ENCODE measurements around the gene GIMAP4.
"Not testable (repeated sequence)": the region's sequence is repeated elsewhere in the genome, so short reads cannot be mapped to it uniquely, and the experiment has no call there.

GIMAP4 gene

DNA sequence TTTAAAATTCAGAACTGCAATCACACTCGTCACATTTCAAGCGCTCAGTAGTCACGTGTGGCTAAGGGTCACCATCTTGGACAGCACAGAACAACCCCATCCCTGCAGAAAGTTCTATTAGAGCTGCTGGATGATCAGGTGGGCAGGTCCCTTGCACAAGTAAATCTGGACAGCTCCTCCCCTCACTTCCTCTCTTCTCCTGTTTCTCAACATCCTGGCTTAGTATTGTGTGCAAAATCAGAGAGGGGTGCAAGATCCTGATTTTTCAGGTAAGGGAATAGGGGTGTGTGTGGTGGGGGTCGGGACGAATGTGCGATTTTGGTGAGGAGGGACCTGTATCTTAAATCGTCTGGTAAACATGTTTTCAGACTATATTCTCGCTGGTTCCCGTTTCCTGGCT is at the start of gene GIMAP4:
Gene GIMAP4 (plus strand): TSS at position 222 of the 400 bp plus-strand sequence. CDS start 2,512 bp downstream, outside the sequence.
- DNase-seq = no peak

DNA sequence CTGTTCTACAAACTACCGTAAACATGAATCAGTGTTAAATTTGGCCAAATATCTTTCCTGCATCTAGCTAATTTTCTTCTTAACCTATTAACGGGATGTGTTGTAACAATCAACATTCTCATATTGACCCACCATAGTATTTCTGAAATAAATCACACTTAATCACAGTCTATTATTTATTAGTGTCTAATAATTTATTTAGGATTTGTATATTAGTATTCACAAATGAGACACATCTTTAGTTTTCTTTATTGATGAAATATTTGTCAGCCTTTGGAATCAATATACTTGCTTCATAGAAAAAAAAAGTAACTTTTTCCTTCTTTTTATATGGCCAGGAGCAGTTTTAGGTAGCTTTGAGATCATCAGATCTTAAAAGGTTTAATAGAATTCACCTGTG is 47.9 kb upstream of the GIMAP4 start:
- no peak for DNase-seq

DNA sequence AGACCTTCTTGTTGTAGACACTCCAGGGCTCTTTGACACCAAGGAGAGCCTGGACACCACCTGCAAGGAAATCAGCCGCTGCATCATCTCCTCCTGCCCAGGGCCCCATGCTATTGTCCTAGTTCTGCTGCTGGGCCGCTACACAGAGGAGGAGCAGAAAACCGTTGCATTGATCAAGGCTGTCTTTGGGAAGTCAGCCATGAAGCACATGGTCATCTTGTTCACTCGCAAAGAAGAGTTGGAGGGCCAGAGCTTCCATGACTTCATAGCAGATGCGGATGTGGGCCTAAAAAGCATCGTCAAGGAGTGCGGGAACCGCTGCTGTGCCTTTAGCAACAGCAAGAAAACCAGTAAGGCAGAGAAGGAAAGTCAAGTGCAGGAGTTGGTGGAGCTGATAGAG is 47.0 kb upstream of the GIMAP4 start:
- no peak for DNase-seq

DNA sequence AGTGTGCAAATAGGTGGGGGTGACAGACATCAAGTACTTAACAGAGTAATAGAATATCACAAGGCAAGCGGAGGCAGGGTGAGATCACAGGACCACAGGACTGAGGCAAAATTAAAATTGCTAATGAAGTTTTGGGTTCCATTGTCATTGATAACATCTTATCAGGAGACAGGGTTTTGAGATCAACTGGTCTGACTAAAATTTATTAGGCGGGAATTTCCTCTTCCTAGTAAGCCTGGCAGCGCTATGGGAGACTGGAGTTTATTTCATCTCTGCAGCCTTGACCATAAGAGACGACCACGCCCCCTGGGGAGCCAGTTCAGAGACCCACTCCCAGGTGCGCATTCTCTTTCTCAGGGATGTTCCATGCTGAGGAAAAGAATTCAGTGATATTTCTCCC is 44.3 kb upstream of the GIMAP4 start:
- DNase-seq = not testable (repeated sequence)

DNA sequence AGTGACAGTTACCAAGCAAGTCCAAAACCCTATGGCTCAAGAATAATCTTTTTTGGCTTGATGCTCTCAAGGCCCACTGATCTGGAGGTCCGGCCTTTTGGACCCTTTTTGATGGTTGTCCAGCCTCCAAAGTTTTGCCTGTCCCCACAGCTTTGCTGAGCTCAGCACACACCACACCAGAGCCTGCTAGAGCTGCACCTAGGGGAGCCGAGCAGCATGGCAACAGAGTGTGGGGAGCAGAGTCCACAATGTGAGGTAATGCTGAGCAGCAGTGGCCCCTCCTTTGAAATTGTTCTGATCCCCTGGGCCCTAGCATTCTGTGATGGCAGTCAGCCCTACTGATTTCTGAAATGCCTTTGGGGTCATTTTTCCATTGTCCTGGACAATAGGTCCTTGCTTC is 43.2 kb upstream of the GIMAP4 start:
- no peak for DNase-seq

DNA sequence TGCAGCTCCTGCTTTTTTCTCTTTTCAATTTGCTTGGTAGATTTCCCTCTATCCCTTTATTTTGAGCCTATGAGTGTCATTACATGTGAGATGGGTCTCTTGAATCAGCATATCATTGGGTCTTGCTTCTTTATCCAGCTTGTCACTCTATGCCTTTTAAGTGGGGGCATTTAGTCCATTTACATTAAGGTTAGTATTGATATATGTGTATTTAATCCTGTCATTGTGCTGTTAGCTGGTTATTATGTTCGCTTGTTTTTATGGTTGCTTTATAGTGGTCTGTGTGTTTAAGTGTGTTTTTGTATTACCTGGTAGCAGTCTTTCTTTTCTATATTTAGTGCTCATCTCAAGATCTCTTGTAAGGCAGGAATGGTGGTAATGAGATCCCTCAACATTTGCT is 35.5 kb upstream of the GIMAP4 start:
- DNase-seq = no peak

DNA sequence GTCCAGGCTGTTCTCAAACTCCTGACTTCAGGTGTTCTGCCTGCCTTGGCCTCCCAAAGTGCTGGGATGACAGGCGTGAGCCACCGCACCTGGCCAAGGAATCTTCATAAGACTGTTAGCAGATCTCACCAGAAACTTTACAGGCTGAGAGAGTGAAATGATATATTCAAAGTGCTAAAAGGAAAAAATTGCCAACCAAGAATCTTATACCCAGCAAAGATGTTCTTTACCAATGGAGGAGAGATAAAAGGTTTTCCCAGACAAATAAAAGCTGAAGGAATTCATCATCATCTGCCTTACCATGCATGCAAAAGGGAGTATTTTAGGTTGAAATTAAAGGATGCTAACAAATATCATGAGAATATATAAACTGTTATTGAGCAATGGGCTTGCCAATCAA is 28.9 kb upstream of the GIMAP4 start:
- no peak for DNase-seq

DNA sequence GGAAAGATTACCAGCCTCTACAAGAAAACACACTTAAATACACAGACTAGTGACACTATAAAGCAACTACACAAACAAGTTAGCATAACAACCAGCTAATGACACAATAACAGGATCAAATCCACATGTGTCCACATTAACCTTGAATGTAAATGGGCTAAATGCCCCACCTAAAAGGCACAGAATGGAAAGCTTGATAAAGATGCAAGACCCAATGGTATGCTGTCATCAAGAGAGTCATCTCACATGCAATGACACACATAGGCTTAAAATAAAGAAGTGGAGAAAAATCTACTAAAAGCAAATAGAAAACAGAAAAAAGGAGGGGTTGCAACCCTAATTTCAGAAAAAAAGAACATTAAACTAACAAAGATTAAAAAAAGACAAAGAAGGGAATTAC is 14.0 kb upstream of the GIMAP4 start:
- DNase-seq = no peak

DNA sequence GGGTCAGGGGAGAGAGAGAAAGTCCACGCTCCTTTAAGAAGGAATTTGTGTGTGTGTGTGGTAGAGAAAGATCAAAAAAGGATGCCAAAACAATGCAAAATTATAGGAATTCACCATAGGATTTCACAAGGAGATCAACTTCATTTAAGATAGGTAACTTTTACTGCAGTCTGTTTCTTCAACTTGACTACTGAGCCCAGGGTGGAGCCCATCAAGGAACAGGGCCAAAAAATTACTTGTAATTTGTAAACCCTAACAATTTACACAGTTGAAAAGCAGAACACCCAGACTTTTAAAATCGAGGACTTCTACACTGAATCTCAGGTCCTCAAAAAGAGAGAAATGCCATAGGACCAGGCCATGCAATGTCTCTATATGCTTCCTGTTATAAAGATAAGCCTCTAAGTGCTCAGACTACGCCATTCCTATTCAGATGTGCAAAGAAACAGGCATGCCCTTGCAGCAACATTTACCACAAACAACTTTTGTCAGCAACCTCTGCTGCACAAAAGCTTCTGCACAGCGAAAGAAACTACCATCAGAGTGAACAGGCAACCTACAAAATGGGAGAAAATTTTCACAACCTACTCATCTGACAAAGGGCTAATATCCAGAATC is 10.6 kb upstream of the GIMAP4 start:
- DNase-seq = no peak

DNA sequence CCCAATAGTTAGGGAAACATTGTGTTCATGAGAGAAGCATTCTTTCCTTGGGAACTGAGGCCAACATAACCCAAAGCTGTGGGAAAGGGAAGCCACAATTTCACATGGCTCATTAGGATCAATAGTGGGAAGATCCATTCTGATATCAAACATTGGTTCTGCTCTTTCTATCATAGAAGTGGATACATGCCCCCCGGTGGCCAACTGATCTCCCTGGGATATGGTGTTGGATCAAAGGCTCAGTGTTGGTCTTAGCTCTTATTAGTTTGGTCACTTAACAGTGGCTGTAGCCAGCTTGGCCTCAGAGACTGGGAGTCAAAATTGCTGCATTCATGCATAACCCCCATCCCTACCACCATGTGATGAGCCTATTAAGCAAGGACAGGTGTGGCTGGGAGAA is 6.7 kb upstream of the GIMAP4 start:
- no peak for DNase-seq

DNA sequence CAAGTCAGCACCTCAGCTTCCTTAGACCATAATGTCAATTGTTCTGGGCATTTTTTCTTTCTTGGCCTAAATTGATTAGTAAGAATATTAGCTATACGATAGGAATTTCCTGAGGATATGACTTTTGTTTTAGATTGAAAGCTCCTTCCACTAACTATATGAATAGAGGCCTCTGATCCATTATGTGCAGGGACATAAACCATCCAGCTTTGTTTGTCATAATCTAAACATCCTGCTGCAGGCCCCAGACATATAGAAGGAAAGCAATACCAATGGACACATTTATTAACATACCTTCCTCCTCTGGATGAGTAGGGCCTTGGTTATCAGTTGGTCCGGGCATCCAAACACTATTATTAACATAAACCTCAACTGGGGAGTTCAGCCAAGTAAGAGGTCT is 4.3 kb upstream of the GIMAP4 start:
- DNase-seq = no peak

DNA sequence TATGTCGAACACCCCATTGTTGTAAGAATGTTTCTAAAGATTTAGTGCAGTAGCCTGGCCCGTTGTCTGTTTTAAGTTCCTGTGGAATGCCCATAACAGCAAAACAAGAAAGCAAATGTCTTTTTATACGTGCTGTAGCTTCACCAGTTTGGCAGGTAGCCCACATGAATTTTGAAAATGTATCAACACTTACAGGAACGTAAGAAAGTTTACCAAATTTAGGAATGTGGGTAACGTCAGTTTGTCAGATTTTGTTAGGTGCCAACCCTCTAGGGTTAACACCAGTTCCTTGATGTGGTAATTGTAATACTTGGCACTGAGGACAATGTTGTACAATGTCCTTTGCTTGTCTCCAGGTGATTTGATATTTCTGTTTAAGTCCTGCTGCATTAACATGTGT is 3.2 kb upstream of the GIMAP4 start:
- DNase-seq = no peak

DNA sequence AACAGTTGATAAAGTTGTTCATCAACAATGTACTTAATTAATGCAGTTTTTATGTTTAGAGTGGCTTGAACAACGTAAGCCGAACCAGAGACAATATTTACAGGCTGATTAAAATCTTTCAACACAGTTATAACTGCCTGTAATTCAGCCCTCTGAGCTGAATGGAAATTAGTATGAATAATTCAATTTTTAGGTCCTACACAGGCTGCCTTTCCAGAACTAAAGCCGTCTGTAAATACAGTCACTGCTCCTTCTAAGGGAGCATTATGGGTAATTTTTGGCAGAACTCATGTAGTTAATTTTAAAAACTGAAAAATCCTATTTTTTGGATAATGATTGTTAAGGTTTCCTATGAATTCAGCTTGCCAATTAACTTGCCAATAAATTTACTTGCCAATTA is 2.6 kb upstream of the GIMAP4 start:
- DNase-seq = no peak

DNA sequence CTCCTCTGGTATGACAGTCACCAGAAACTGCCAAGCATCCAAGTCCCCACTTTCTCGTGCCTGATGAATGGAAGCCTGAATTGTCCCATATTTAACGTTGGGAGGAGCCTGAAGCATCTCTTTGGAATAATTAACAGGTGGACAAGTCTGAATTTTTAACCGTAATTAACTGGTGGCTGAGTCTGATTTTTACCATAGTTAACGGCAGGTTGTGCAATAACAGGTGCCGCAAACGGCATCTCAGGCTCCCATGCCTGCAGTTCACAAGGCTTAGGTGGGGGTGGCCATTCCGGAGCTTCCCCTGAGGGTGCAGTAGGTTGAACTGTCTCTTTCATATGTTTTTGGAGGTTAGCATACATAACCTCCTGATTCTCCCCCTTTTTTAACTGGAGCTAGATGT is 2.0 kb upstream of the GIMAP4 start:
- DNase-seq = no peak

DNA sequence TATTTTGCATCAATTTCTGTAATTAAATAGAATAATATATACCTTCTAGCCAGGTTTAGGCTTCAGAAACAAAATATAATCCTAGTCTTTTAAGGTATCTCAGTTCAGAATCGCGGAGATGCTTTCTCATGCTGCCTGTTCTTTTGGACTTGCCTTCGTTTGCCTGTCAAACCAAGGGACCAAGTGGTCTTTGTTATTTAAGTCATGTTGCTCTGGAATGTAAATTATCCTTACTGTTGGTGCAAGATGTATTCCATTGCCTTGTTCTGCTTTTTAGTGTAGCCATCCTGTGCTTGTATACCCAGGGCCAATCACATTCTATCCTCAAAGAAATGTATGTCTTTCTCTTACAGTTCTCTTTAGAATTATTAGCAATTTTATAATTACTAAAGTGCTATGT is 1.1 kb upstream of the GIMAP4 start:
- no peak for DNase-seq

DNA sequence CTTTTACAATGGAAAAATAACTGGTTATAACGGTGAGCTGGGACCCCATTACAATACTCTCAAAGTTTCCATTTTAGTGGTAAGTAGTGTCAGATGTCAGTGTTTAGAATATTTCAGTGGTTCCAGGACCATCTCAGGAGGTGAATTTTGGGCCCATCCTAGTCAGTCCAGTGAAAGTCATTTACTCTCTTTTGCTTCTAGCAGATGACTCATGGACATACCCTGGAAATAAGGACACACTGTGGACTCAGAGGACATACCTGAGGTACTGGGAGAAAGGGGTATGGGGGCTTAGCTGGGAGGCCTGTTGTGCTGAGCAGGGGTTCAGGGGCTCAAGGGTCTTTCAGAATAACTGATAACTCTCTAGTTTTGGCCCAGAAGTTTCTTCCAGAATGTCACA is 618 bp upstream of the GIMAP4 start:
- no peak for DNase-seq

DNA sequence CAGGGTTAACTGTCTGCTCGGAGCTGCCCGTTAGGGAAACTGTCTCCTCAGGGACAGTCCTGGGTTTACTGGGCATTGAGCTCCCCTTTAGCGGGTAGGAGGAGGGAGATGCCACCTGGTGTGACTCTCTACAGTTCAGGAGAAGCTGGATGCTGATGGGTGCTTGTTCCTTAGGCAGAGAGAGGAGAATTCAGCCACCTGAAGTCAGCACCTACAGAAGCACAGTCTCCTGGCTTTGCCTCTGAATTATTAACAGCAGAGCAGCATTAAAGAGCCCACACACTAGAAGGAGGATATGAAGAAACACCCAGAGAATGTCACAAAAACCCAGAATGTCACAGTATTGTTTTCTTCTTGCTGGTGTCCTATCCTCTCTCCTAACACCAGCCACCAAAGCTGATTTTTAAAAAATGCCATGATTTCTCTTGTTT is 696 bp downstream of the GIMAP4 start:
- no peak for DNase-seq

DNA sequence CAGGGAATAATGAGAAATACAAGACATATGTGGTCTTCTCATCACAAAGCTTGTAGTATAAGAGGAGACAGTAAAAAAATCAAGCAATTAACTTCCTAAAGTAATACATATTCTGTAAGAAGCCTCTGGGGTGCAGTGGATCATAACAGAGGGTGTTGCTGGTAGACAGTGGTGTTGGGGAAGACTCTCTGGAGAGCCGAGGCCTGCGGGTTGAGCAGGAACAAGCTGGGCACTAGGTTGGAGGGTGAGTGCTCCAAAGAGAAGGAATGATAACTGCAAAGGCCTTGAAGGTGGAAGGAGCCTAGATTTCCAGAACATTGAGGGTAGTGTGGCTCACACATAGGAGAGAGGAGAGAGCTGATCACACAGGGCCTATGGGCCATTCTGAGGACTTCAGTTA is 1.5 kb downstream of the GIMAP4 start:
- no peak for DNase-seq

DNA sequence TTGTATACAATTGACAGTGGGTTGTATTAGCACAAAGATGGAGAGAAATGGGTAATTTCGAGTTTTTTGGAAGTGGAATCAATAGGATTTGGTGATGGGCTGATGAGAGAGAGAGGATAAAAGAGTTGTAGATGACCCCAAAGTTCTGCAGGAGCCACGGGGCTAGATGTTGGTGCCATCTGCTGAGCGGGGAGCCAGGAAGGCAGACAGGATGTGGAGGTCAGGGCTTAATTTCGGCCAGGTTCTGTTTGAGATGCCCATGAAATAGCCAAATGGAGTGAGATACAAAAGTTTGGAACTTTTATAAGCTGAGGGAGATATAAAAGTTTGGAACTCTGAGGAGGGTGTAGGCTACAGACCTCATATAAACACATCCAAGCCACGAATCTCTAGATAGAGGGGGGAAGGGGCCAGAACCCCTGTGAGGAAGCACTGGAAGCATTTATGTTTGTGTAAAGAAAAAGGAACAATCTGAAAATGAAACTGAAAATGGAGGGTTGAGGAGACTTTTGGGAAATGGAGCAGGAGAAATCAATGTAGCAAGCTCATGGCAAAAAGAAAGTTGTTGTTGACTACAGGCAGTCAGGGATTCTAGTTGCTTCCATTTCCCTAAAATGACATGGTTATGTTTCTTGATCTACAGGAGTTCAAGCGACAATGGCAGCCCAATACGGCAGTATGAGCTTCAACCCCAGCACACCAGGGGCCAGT is 2.2 kb downstream of the GIMAP4 start:
- no peak for DNase-seq

DNA sequence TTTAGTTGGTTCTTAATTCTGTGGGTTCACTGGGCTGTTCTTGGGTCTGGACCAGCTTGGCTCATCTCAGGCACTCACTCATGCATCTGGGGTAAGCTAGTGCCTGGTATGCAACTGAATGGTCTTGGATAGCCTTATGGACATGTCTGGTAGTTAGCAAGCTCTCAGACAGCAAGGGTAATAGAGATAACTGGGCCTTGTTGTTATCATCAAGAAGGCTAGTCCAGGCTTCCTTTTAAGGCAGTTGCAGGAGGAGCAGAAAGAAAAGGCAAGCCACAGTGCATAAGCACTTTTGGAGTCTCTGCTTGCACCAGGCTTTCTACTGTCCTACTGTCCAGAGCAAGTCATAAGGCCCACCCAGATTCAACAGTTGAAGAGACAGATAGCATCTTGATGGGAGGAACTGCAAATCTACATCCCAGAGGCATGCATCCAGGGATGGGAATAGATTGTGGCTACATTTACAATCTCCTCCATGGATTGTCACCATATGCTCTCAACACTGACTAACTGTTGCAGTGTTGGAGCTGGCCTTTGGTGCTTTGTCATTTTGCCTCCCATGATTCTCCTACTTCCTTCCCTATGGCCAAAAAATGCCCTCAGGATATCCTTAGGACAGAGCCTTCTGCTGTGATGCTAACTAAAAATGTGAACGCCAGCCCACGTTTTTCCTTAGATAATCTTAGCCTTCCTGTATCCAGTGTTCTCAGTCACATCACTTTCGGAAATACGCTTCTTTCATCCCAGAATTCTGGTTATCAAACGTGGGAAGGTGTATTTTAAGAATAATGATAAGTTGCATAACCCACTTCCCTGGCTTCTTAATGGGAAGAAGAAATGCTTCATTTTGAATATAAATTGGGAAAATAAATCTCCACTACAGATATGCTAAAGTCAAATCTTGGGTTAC is 3.6 kb downstream of the GIMAP4 start:
- DNase-seq = no peak

DNA sequence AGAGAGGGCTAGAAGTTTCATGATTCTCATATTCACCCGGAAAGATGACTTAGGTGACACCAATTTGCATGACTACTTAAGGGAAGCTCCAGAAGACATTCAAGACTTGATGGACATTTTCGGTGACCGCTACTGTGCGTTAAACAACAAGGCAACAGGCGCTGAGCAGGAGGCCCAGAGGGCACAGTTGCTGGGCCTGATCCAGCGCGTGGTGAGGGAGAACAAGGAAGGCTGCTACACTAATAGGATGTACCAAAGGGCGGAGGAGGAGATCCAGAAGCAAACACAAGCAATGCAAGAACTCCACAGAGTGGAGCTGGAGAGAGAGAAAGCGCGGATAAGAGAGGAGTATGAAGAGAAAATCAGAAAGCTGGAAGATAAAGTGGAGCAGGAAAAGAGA is 5.3 kb downstream of the GIMAP4 start:
- DNase-seq = no peak

DNA sequence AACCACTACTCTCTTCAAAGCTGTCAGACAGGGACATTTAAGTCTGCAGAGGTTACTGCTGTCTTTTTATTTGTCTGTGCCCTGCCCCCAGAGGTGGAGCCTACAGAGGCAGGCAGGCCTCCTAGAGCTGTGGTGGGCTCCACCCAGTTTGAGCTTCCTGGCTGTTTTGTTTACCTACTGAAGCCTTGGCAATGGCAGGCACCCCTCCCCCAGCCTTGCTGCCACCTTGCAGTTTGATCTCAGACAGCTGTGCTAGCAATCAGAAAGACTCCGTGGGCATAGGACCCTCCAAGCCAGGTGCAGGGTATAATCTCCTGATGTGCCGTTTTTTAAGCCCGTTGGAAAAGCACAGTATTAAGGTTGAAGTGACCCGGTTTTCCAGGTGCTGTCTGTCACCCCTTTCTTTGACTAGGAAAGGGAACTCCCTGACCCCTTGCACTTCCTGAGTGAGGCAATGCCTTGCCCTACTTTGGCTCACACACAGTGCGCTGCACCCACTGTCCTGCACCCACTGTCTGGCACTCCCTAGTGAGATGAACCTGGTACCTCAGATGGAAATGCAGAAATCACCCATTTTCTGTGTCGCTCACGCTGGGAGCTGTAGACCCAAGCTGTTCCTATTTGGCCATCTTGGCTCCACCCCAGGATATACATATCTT is 12.9 kb downstream of the GIMAP4 start:
- DNase-seq = not testable (repeated sequence)

DNA sequence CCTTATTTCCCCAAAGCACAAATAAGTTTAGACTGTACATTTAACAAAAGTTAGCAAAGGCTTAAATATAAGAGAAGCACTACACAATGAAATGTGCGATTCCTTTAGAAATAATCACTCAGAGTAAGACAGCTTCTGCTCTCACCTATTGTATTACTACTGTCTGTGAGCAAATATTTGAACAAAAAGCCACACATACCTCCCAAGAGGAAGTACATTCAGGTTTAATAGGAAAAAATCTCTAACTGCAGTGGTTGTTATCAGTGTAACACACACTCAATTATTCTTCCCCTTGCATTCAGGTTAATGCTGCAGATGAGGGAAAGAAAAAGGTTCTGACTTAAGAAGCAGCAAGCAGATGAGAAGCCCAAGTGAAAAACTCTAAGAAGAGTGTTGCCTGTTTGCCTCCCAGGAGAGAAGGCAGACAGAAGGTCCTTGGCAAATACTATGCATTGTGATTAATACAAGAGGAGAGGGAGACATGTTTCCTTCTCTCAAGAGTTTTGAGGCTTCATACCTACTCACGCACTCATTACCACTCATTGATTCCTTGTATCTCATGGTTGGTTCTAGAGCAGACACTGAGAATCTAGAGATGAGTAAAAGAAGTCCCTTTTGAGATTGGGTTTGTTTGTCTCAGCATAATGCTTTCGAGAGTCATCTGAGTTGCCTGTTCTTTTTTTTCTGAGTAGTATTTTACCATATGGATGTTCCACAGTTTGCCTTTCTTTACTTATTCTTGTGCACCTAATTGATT is 13.6 kb downstream of the GIMAP4 start:
- DNase-seq = no peak

Data from NCI-H526 treated with DMSO at 0.1 percent for 48 hours (cell line).